GM18870 (cell line): ENCODE data around the gene METTL16.

ENCODE experiments used
- ATAC-seq: cut with Tn5 transposase; IDR thresholded peaks from one replicate; pipeline ENCODE4 v1.9.1; 2021; ENCODE audit warnings: moderate library complexity; ENCODE audit not compliant: unreplicated experiment

Gene METTL16

DNA sequence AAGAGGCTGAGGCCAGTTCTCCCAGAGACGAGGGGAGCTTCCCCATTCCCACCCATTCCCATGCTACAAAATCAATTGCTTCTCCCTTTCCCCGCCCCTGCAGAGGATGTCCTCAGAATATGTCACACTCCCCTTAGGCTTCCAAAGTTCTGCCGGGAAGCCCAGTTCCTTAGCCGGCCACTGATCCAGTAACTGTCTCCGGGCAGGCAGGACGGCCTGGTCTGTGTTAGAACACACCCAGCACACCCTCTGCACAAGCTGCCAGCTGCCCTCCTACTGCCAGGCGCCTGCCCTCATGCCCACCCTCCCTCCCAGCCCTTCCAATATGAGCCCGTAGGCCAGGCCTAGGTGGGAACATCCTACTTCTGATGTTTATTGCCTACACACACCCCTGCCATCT is 143.3 kb downstream of the METTL16 start:
- ATAC-seq = no peak

DNA sequence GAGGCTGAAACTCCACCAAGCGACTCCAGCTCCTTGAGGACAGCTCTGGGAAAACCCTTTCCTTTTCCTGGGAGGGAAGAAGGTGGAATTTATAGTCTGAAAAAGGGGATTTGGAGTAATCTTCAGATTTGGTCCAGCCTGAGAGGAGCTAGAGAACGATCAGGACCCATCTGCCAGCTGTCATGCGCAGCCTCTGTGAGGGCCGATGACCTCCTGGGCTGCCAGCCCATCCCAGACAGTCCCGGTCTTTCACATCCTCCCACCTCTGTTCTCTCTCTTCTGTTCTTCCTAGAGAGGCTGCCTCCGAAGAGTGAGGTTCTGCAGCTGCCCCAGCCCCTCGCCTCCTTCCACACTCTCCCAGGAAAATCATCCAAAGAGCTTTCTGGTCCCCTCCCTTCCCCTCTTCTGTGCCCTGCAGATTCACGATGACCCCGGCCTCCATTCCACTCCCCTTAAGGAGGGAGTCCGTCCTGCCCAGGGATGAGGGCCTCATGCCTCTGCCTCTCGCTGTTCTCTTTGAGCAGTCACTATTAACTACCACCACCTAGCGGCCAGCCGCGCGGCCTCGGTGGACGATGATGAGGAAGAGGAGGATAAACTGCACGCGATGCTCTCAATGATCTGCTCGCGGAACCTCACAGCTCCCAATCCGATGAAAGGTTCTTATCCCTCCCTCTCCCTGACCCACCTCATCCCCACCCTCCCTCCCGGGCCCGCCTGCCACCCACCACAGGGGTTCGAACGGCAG is 144.8 kb downstream of the METTL16 start:
- no peak for ATAC-seq
